Measurements from ENCODE around the gene COL15A1. TPM values are rescaled to one million over a fixed set of nuclear protein-coding genes. Genes with fewer than 3 reads are reported as not detected.

COL15A1 gene
- total and polyA plus RNA-seq, 10 donors, result 0.33 to 9.3 (median 2.1) TPM

- intact Hi-C loops (cut with DNase I; ENCODE audit: low total_unique reads), result no loop called here
- no peaks in the 10 kb centered on the region for H3K36me3 ChIP-seq
- no peak overlapping the region for H3K4me3 ChIP-seq
- no peak for DNase-seq
- H3K4me1 ChIP-seq, result peaks cover 0 to 3% (median 0%) of the 10 kb centered on the region in 6 donors
- WGBS, 5 donors, result 74 to 84% (median 80%) methylated on average over 10 of the region's 10 CpGs
- no peaks in the 10 kb centered on the region for H3K27me3 ChIP-seq (replicated peaks in 1 of 7)
- H3K9me3 ChIP-seq, result no peaks in the 10 kb centered on the region
- TF ChIP-seq POLR2A (IDR thresholded peaks at IDR 0.05) (no peak), CTCF (IDR thresholded peaks at IDR 0.05 in 8 of 11, conservative IDR thresholded peaks at IDR 0.05 in 3 of 11) (no peak), POLR2AphosphoS5 (IDR thresholded peaks at IDR 0.05) (no peak)
- H3K27ac ChIP-seq, result no peak overlapping the region
These were observed 13.8 kb upstream of the COL15A1 start for GRCh38 chr9:98929895-98930341.

GRCh38 chr9:98930792-98931191 lies 12.9 kb upstream of the COL15A1 start:
- no peak overlapping the region for H3K4me3 ChIP-seq

DNA sequence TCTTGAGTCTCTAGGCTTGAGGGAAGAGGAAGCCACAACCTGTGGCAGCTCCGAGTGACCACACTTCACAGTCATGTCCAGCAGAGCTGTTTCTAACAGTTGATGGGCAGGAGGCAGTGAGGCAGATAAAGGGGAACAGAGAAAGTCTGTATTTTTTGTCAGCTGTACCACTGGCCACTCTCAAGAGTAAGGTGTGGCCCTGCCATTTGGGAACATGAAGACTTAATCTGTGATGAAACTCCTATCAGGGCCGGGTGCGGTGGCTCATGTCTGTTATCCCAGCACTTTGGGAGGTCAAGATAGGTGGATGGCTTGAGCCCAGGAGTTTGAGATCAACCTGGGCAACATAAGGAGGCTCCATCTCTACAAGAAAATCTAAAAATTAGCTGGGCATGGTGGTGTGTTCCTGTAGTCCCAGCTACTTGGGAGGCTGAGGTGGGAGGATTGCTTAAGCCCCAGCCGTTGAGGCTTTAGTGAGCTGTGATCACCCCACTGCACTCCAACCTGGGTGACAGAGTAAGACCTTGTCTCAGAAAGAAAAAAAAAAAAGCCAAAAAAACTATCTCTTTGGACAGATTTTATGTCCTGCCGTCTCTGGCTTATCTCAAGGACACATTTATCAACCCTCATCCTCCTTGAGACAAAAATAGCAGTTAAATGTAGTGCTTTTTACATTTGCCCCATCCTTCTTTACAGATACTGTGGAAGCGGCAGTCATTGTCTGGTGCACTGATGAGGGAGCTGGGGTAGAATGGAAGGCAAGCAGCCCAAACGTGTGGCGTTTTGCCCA lies 11.9 kb upstream of the COL15A1 start:
- intact Hi-C loops (cut with DNase I; ENCODE audit: low total_unique reads), result no loop called here
- H3K4me1 ChIP-seq, result no peaks in the 10 kb centered on the region
- no peak overlapping the region for H3K27ac ChIP-seq
- 70 to 88% (median 81%) methylated on average over 8 of the region's 8 CpGs for WGBS, 5 donors
- no peak overlapping the region for H3K4me3 ChIP-seq
- H3K27me3 ChIP-seq (replicated peaks in 1 of 7), result peaks cover 0 to 14% (median 0%) of the 10 kb centered on the region in 7 donors
- TF ChIP-seq POLR2A (IDR thresholded peaks at IDR 0.05) (no peak), CTCF (IDR thresholded peaks at IDR 0.05 in 8 of 11, conservative IDR thresholded peaks at IDR 0.05 in 3 of 11) (no peak), POLR2AphosphoS5 (IDR thresholded peaks at IDR 0.05) (no peak)
- DNase-seq, result no peak
- no peaks in the 10 kb centered on the region for H3K9me3 ChIP-seq
- H3K36me3 ChIP-seq, result no peaks in the 10 kb centered on the region

More at GRCh38 chr9:98930792-98931191, 12.9 kb upstream of the COL15A1 start:
- H3K4me1 ChIP-seq, result no peaks in the 10 kb centered on the region
- intact Hi-C loops (cut with DNase I; ENCODE audit: low total_unique reads), result no loop called here
- H3K27me3 ChIP-seq (replicated peaks in 1 of 7), result peaks cover 0 to 4% (median 0%) of the 10 kb centered on the region in 7 donors
- 67 to 92% (median 82%) methylated on average over 9 of the region's 9 CpGs for WGBS, 5 donors
- no peaks in the 10 kb centered on the region for H3K9me3 ChIP-seq
- DNase-seq, result no peak
- TF ChIP-seq CTCF (IDR thresholded peaks at IDR 0.05 in 8 of 11, conservative IDR thresholded peaks at IDR 0.05 in 3 of 11) (no peak), POLR2A (IDR thresholded peaks at IDR 0.05) (no peak), POLR2AphosphoS5 (IDR thresholded peaks at IDR 0.05) (no peak)
- no peak overlapping the region for H3K27ac ChIP-seq
- no peaks in the 10 kb centered on the region for H3K36me3 ChIP-seq

- H3K4me3 ChIP-seq, result no peak overlapping the region
These were observed 10.5 kb upstream of the COL15A1 start for GRCh38 chr9:98933185-98933584.

More at GRCh38 chr9:98933185-98933584, 10.5 kb upstream of the COL15A1 start:
- intact Hi-C loops (cut with DNase I; ENCODE audit: low total_unique reads), result no loop called here
- Histone ChIP-seq H3K27me3 (replicated peaks in 1 of 7) (peaks cover 0 to 28% (median 0%) of the 10 kb centered on the region in 7 donors), H3K9me3 (no peaks in the 10 kb centered on the region), H3K36me3 (no peaks in the 10 kb centered on the region), H3K4me1 (no peaks in the 10 kb centered on the region), H3K27ac (no peak overlapping the region)
- TF ChIP-seq CTCF (IDR thresholded peaks at IDR 0.05 in 8 of 11, conservative IDR thresholded peaks at IDR 0.05 in 3 of 11), result no peak
- TF ChIP-seq POLR2A (IDR thresholded peaks at IDR 0.05), result no peak
- no peak for TF ChIP-seq POLR2AphosphoS5 (IDR thresholded peaks at IDR 0.05)
- 91 to 97% (median 93%) methylated on average over 5 of the region's 5 CpGs for WGBS, 5 donors
- no peak for DNase-seq

Measured in spleen (tissue), 11 donors.